Activated CD8-positive, alpha-beta T cell treated with anti-CD3 and anti-CD28 coated beads for 36 hours (primary cell): ENCODE data around the gene PLAC8L1. TPM values are rescaled to one million over a fixed set of nuclear protein-coding genes. Genes with fewer than 3 reads are reported as not detected.

ENCODE experiments used
- ATAC-seq: fragments of 200-7000 bp; cut with Tn5 transposase; one replicate; pipeline ENCODE4 v1.10.0; 2021; ENCODE audit warnings: mild to moderate bottlenecking, moderate library complexity
- CTCF ChIA-PET: fragments of 350-600 bp; sonication (Branson Sonifier 250); formaldehyde crosslinking; loops from one replicate; lab custom pipeline; 2021; ENCODE audit warnings: antibody characterized with exemption; lab: Charles Lee
- POLR2A ChIA-PET: fragments of 350-600 bp; sonication (Branson Sonifier 250); formaldehyde crosslinking; loops from one replicate; lab custom pipeline; 2021; ENCODE audit warnings: antibody characterized with exemption; lab: Charles Lee
- DNase-seq: peaks from one replicate; pipeline ENCODE4 v3.0.0-alpha.2; 2020
- H3K27ac Mint-ChIP-seq: one replicate; pipeline ENCODE4 v1.8.0; 2021; ENCODE audit warnings: mild to moderate bottlenecking, mixed read lengths
- H3K27me3 Mint-ChIP-seq: one replicate; pipeline ENCODE4 v1.8.0; 2021; ENCODE audit warnings: mixed read lengths
- H3K36me3 Mint-ChIP-seq: one replicate; pipeline ENCODE4 v1.8.0; 2021; ENCODE audit warnings: low read depth, mixed read lengths
- H3K4me1 Mint-ChIP-seq: one replicate; pipeline ENCODE4 v1.8.0; 2021; ENCODE audit warnings: low read depth, mixed read lengths
- H3K4me3 Mint-ChIP-seq: one replicate; pipeline ENCODE4 v1.8.0; 2021; ENCODE audit warnings: mild to moderate bottlenecking, moderate library complexity, mixed read lengths
- H3K9me3 Mint-ChIP-seq: one replicate; pipeline ENCODE4 v1.8.0; 2021; ENCODE audit warnings: mixed read lengths
- intact Hi-C: fragments of 100-400 bp; cut with micrococcal nuclease; formaldehyde crosslinking; loops from one replicate; pipeline ENCODE4 v1.10.0; 2022
- total RNA-seq, 2 experiments: library from RNA; stranded (reverse); gene quantifications; one replicate each; pipeline ENCODE4 v1.2.3, GENCODE V29; 2021
- TF ChIP-seq, protein P1 (sequence below): fragments of 200-600 bp; IDR thresholded peaks from one replicate; pipeline ENCODE4 v1.8.0; 2022; ENCODE audit warnings: antibody characterized with exemption, mild to moderate bottlenecking

PLAC8L1 gene
- total RNA-seq, 2 experiments from 2014 or later, result 0.61 TPM; not detected in 1

DNA sequence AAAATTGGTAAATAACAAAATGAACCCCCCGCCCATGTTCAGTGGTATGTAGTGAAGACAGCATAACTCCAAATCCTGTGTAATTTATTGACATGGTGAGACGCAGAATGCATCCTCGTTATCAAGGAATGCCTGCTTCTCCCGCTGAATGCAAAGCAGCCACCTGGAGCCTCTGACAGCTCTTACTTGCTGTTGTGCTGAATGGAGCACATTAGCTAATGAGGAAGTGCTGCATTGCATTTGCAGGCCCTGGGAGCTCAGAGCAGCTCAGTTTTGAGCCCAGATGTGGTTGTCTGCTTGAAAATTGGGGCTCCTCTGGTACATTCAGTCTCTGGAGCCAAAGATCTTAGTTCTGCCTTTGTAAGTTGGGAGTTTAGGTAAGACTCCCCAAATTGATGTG is 28.9 kb downstream of the PLAC8L1 start:
- intact Hi-C loops, result no loop called here
- ATAC-seq, result no peak
- Mint-ChIP-seq H3K27me3 (peaks cover 17% of the 10 kb centered on the region), H3K9me3 (no peaks in the 10 kb centered on the region), H3K4me1 (peaks cover 9% of the 10 kb centered on the region), H3K36me3 (no peaks in the 10 kb centered on the region), H3K27ac (no peak overlapping the region), H3K4me3 (no peak overlapping the region)
- CTCF ChIA-PET, result no interaction called here
- POLR2A ChIA-PET, result no interaction called here
- TF ChIP-seq, protein P1, sequence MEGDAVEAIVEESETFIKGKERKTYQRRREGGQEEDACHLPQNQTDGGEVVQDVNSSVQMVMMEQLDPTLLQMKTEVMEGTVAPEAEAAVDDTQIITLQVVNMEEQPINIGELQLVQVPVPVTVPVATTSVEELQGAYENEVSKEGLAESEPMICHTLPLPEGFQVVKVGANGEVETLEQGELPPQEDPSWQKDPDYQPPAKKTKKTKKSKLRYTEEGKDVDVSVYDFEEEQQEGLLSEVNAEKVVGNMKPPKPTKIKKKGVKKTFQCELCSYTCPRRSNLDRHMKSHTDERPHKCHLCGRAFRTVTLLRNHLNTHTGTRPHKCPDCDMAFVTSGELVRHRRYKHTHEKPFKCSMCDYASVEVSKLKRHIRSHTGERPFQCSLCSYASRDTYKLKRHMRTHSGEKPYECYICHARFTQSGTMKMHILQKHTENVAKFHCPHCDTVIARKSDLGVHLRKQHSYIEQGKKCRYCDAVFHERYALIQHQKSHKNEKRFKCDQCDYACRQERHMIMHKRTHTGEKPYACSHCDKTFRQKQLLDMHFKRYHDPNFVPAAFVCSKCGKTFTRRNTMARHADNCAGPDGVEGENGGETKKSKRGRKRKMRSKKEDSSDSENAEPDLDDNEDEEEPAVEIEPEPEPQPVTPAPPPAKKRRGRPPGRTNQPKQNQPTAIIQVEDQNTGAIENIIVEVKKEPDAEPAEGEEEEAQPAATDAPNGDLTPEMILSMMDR, result no peak
- DNase-seq, result no peak

DNA sequence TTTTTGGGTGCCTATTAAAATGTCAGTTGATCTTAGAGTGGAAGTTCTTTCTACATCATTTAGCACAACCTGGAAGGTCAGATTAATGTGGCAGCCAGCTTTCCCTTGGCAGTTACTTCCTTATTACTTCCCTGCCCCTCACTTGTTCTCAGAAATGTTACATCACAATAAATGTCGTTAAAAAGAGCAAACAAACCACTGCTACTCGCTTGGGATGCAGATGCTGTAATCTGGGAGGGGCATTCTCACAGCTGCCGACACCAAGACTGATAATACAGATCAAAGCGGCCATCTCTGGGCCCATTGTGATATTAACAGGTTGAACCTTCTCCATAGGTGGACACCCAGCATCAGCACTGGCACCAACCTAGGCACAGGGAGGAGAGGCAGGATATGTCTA is 29.3 kb downstream of the PLAC8L1 start:
- ChIA-PET POLR2A (no interaction called here), CTCF (no interaction called here)
- ATAC-seq, result no peak

DNA sequence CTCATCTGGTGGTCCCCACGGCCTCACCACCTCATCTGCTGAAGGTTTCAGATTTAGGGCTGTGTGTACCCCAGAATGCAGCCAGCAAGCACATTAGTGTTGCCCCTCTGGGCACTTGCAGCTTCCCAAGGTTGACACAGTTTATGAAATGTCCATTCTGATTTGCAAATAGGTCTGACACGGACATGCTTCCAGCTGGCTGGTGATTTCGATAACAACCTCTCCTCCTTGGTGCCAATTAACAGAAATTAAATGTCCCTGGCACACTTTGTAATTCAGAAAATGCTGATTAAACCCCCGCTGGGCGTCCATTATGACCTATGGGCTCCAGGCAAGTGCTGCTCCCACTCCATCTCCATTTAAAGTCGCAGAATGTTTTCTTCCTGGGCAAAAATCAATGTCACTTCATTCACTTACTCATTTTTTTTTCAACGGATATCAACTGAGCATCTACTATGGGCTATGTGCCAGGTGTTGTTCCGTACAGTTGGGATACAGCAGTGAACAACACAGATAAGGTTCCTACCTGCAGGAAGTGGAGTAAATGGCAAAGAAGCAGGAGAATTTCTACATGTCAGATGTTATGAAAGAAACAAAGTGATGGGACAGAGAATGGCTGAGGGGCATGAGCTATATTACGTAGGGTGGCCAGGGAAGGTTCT is 32.0 kb downstream of the PLAC8L1 start:
- Mint-ChIP-seq H3K27me3 (peaks cover 11% of the 10 kb centered on the region), H3K4me3 (no peak overlapping the region), H3K4me1 (no peaks in the 10 kb centered on the region), H3K36me3 (no peaks in the 10 kb centered on the region), H3K9me3 (no peaks in the 10 kb centered on the region), H3K27ac (no peak overlapping the region)
- DNase-seq (no peak), ATAC-seq (no peak)
- TF ChIP-seq, protein P1, result no peak
- ChIA-PET POLR2A (no interaction called here), CTCF (no interaction called here)
- intact Hi-C loops, result no loop called here

More for the DNA sequence above, 29.3 kb downstream of the PLAC8L1 start:
- no peaks in the 10 kb centered on the region for H3K9me3 Mint-ChIP-seq
- H3K4me3 Mint-ChIP-seq, result no peak overlapping the region
- H3K4me1 Mint-ChIP-seq, result peaks cover 9% of the 10 kb centered on the region
- intact Hi-C loops, result no loop called here
- TF ChIP-seq, protein P1, result no peak
- no peaks in the 10 kb centered on the region for H3K36me3 Mint-ChIP-seq
- peaks cover 16% of the 10 kb centered on the region for H3K27me3 Mint-ChIP-seq
- H3K27ac Mint-ChIP-seq, result no peak overlapping the region
- no peak for DNase-seq

DNA sequence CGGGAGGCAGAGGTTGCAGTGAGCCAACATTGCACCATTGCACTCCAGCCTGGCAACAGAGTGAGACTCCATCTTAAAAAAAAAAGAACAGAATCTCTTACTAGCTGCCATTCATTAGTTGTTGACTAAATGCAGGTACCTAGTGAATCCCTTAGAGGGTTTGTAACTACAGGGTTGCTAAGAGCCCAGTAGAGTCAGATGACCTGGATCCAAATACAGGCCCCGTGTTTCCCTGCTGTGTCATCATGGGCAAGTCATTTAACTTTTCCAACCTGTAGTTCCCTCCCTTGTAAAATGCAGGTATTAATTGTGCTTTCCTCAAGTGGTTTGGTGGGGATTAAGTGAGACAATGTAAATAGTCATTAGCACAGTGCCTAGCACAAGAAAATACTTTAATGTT is 32.8 kb downstream of the PLAC8L1 start:
- Mint-ChIP-seq H3K27me3 (peaks cover 9% of the 10 kb centered on the region), H3K4me1 (no peaks in the 10 kb centered on the region), H3K4me3 (no peak overlapping the region), H3K27ac (no peak overlapping the region), H3K36me3 (no peaks in the 10 kb centered on the region), H3K9me3 (no peaks in the 10 kb centered on the region)
- POLR2A ChIA-PET, result no interaction called here
- ATAC-seq (no peak), DNase-seq (no peak)
- intact Hi-C loops, result no loop called here
- CTCF ChIA-PET, result no interaction called here
- TF ChIP-seq, protein P1, result no peak

DNA sequence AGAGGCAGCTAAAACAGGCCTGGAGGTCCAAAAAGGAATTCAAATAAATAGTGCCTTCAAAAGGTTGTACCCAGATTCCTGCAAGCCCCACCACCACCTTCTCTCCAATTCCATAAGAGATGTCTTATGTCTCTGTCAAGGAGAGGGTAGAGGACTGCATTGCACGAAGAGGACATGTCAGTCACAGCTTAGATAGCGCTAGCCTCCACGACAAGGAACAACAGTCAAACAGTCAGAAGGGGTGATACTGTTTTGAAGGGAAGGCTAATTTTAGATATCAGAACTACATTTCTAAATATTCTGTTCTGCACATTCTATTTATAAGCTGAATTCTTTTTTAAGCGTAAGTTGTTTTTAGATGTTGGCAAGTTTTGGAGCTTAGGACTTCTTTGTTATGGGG is 34.2 kb downstream of the PLAC8L1 start:
- H3K36me3 Mint-ChIP-seq, result no peaks in the 10 kb centered on the region
- CTCF ChIA-PET, result interaction anchor here (0.6 kb wide), 1 partner anchor 101 kb away, joined by 3 read pairs; no protein-coding TSS in a partner anchor
- TF ChIP-seq, protein P1, result no peak
- ATAC-seq (no peak), DNase-seq (no peak)
- no peaks in the 10 kb centered on the region for H3K9me3 Mint-ChIP-seq
- POLR2A ChIA-PET, result interaction anchor here (1.5 kb wide), 1 partner anchor 13 kb away, joined by 3 read pairs; no protein-coding TSS in a partner anchor
- intact Hi-C loops, result no loop called here
- no peak overlapping the region for H3K4me3 Mint-ChIP-seq
- no peaks in the 10 kb centered on the region for H3K4me1 Mint-ChIP-seq
- peaks cover 4% of the 10 kb centered on the region for H3K27me3 Mint-ChIP-seq
- no peak overlapping the region for H3K27ac Mint-ChIP-seq
